ENCODE measurements around the gene KIAA2012.

KIAA2012 gene

DNA sequence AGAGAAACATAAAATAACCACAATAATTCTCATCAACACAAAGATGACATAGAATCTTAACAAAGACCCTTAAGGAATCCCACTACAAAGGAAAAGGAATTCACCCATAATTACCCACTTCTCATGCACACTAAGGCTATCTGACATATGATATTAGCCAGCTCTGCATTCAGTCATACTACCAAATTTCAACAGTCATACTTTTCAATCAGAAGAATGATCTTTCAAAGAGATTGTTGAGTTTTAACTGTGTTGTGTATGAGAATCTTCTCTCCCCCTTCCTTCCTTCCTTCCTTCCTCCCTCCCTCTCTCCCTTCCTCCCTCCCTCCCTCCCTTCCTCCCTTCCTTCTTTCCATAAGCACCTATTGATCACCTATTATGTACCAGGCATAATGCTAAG lies 22.4 kb upstream of the KIAA2012 start:
- TF ChIP-seq, protein P1, sequence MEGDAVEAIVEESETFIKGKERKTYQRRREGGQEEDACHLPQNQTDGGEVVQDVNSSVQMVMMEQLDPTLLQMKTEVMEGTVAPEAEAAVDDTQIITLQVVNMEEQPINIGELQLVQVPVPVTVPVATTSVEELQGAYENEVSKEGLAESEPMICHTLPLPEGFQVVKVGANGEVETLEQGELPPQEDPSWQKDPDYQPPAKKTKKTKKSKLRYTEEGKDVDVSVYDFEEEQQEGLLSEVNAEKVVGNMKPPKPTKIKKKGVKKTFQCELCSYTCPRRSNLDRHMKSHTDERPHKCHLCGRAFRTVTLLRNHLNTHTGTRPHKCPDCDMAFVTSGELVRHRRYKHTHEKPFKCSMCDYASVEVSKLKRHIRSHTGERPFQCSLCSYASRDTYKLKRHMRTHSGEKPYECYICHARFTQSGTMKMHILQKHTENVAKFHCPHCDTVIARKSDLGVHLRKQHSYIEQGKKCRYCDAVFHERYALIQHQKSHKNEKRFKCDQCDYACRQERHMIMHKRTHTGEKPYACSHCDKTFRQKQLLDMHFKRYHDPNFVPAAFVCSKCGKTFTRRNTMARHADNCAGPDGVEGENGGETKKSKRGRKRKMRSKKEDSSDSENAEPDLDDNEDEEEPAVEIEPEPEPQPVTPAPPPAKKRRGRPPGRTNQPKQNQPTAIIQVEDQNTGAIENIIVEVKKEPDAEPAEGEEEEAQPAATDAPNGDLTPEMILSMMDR (conservative IDR thresholded peaks at IDR 0.05; ENCODE audit: low read depth), result no peak
- no peak overlapping the region for H3K27ac ChIP-seq
- ChIA-PET POLR2A (ENCODE audit: low non-redundant PET) (no interaction called here), CTCF (interaction anchor here (0.7 kb wide), 1 partner anchor 95 kb away, joined by 4 read pairs; no protein-coding TSS in a partner anchor)
- DNase-seq (ENCODE audit: low spot score), result no peak

DNA sequence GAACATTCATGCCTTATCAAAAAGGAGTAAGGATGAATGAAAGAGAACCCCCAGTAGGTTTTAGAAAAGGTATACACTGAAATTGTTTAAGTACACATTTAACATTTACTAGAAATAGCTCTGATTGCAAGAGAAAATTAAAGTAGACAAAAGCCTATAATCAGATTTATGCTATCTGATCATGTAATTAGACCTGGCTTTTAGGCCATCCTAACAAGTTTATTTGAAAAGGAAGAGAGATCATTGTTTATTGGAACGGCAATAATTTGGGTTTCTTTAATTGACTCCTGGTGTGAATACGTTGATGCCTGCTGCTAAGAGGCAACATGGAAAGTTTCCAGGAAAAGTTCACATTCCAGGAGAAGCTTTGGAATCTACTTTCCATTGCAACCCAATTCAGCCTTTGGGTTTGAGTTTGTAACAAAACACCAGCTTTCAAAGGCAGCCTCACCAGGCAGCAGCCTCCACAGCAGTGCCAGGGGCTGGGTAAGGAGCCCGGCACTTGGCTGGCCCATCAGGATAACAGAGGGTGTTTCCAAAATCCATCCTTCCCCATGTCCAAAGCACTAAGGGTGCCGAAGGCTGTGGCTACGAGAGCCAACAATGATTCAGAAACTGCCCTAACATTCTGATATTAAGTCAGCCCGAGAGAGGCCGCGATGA lies 21.4 kb upstream of the KIAA2012 start:
- DNase-seq (ENCODE audit: low spot score), result no peak
- H3K27ac ChIP-seq, result no peak overlapping the region
- TF ChIP-seq, protein P1 (conservative IDR thresholded peaks at IDR 0.05; ENCODE audit: low read depth), result no peak
- ChIA-PET POLR2A (ENCODE audit: low non-redundant PET) (no interaction called here), CTCF (interaction anchor here (0.6 to 0.7 kb wide), 2 partner anchors 12 to 64 kb away, joined by 3 to 5 read pairs; no protein-coding TSS in a partner anchor)

- DNase-seq (ENCODE audit: low spot score), result no peak
- ChIA-PET CTCF (interaction anchor here (0.7 kb wide), 1 partner anchor 11 kb away, joined by 5 read pairs; no protein-coding TSS in a partner anchor), POLR2A (ENCODE audit: low non-redundant PET) (no interaction called here)
- TF ChIP-seq, protein P1 (conservative IDR thresholded peaks at IDR 0.05; ENCODE audit: low read depth), result no peak
- no peak overlapping the region for H3K27ac ChIP-seq
These were observed 20.8 kb upstream of the KIAA2012 start for GRCh38 chr2:202052235-202052634.

- POLR2A ChIA-PET (ENCODE audit: low non-redundant PET), result no interaction called here
- TF ChIP-seq, protein P1 (conservative IDR thresholded peaks at IDR 0.05; ENCODE audit: low read depth), result no peak
- DNase-seq (ENCODE audit: low spot score), result no peak
- H3K27ac ChIP-seq, result no peak overlapping the region
- CTCF ChIA-PET, result interaction anchor here (0.6 kb wide), 1 partner anchor 25 kb away, joined by 3 read pairs; no protein-coding TSS in a partner anchor
These were observed 18.4 kb upstream of the KIAA2012 start for GRCh38 chr2:202054679-202055078.

GRCh38 chr2:202056611-202057010 lies 16.4 kb upstream of the KIAA2012 start:
- CTCF ChIA-PET, result interaction anchor here (0.7 to 1.4 kb wide), 4 partner anchors 13 to 272 kb away, joined by 3 to 7 read pairs (median 4); no protein-coding TSS in a partner anchor
- no peak for DNase-seq (ENCODE audit: low spot score)
- H3K27ac ChIP-seq, result no peak overlapping the region
- POLR2A ChIA-PET (ENCODE audit: low non-redundant PET), result no interaction called here
- TF ChIP-seq, protein P1 (conservative IDR thresholded peaks at IDR 0.05; ENCODE audit: low read depth), result no peak

GRCh38 chr2:202060218-202060617 lies 12.8 kb upstream of the KIAA2012 start:
- ChIA-PET CTCF (interaction anchor here (0.5 to 0.8 kb wide), 5 partner anchors 95 to 283 kb away, joined by 3 read pairs; no protein-coding TSS in a partner anchor), POLR2A (ENCODE audit: low non-redundant PET) (no interaction called here)
- DNase-seq (ENCODE audit: low spot score), result no peak
- H3K27ac ChIP-seq, result no peak overlapping the region
- TF ChIP-seq, protein P1 (conservative IDR thresholded peaks at IDR 0.05; ENCODE audit: low read depth), result no peak; the same call in 1 of the 2 replicates

Data from RWPE1 (cell line).